Measurements from ENCODE around the gene FRS3.

DNA sequence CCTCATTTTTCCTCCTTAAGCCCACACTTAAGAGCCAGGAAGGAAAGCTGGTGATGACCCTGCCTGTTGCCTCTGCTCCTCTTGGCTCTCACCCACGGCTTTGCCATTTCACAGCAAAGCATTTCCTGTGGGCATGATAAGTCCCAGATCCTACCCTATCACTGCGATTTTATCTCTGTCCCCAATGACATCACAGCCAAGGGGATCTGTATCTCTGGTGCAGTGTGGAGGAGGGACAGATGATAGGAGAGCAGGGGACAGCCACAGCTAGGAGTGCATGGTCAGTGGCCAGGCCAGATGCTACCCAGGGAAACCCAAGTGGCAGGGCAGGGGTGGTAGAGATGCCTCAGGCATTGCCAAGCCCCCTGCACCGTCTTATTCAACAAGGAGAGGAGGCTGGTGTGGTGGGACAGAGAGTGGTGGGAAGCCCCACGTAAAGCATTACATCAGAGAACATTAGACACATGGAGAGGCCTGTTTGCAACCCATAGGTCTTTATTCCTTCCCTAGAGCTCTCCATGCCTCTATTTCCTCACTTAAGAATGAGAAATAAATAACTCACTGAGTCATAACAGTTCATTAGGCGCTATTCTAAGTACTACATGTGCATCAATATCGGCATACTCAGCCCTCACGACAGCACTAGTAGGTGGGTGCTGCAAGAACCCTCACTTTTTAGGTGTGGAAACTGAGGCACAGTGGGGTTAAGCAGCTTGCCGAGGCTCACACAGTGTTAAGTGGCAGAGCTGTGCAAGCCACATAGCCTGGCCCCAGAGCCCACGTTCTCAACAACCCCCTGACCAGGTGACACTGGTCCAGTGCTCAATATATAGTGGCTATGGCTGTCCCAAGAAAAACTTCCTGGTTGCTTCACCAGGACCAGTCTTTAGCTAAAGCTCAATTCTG, 48.9 kb downstream of the FRS3 start:
- TF ChIP-seq, protein P1, sequence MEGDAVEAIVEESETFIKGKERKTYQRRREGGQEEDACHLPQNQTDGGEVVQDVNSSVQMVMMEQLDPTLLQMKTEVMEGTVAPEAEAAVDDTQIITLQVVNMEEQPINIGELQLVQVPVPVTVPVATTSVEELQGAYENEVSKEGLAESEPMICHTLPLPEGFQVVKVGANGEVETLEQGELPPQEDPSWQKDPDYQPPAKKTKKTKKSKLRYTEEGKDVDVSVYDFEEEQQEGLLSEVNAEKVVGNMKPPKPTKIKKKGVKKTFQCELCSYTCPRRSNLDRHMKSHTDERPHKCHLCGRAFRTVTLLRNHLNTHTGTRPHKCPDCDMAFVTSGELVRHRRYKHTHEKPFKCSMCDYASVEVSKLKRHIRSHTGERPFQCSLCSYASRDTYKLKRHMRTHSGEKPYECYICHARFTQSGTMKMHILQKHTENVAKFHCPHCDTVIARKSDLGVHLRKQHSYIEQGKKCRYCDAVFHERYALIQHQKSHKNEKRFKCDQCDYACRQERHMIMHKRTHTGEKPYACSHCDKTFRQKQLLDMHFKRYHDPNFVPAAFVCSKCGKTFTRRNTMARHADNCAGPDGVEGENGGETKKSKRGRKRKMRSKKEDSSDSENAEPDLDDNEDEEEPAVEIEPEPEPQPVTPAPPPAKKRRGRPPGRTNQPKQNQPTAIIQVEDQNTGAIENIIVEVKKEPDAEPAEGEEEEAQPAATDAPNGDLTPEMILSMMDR (conservative IDR thresholded peaks at IDR 0.05; ENCODE audit: low read depth, low read length) = no peak
- TF ChIP-seq EZH2 (IDR thresholded peaks at IDR 0.05; ENCODE audit: low read length, unreplicated experiment) (no peak), EZH2phosphoT487 (IDR thresholded peaks at IDR 0.05; ENCODE audit: borderline replicate concordance, low read length) (no peak)

Measured in PC-3 (cell line).